Measurements from ENCODE around the gene GABPB1. TPM values are rescaled to one million over a fixed set of nuclear protein-coding genes. Genes with fewer than 3 reads are reported as not detected.

GABPB1 gene
- total RNA-seq, 2 donors from 2014 or later, result 13.0 to 27.8 TPM

GRCh38 chr15:50259276-50259675 lies 95.7 kb downstream of the GABPB1 start:
- Histone ChIP-seq H3K4me1 (ENCODE audit: control insufficient read depth in 1 of 2, low read depth in 2 of 2) (no peaks in the 10 kb centered on the region), H3K9me3 (no peaks in the 10 kb centered on the region), H3K4me3 (no peak overlapping the region), H3K27me3 (replicated peaks; ENCODE audit: insufficient read depth) (no peaks in the 10 kb centered on the region), H3K36me3 (no peaks in the 10 kb centered on the region), H3K27ac (no peak overlapping the region)
- ATAC-seq (ENCODE audit: insufficient number of reproducible peaks, low FRiP score, low read depth) (no peak), DNase-seq (ENCODE audit: low spot score) (no peak)
- TF ChIP-seq CTCF (IDR thresholded peaks at IDR 0.05), result no peak

- DNase-seq (ENCODE audit: low spot score) (no peak), ATAC-seq (ENCODE audit: insufficient number of reproducible peaks, low FRiP score, low read depth) (no peak)
- Histone ChIP-seq H3K36me3 (no peaks in the 10 kb centered on the region), H3K4me3 (no peak overlapping the region), H3K4me1 (ENCODE audit: control insufficient read depth in 1 of 2, low read depth in 2 of 2) (no peaks in the 10 kb centered on the region), H3K27me3 (replicated peaks; ENCODE audit: insufficient read depth) (no peaks in the 10 kb centered on the region), H3K9me3 (no peaks in the 10 kb centered on the region), H3K27ac (no peak overlapping the region)
- TF ChIP-seq CTCF (IDR thresholded peaks at IDR 0.05), result no peak
These were observed 97.1 kb downstream of the GABPB1 start for GRCh38 chr15:50257924-50258323.

GRCh38 chr15:50257332-50257731 lies 97.7 kb downstream of the GABPB1 start:
- TF ChIP-seq CTCF (IDR thresholded peaks at IDR 0.05), result no peak
- Histone ChIP-seq H3K9me3 (no peaks in the 10 kb centered on the region), H3K27me3 (replicated peaks; ENCODE audit: insufficient read depth) (no peaks in the 10 kb centered on the region), H3K36me3 (no peaks in the 10 kb centered on the region), H3K27ac (no peak overlapping the region), H3K4me1 (ENCODE audit: control insufficient read depth in 1 of 2, low read depth in 2 of 2) (no peaks in the 10 kb centered on the region), H3K4me3 (no peak overlapping the region)
- DNase-seq (ENCODE audit: low spot score), result no peak
- no peak for ATAC-seq (ENCODE audit: insufficient number of reproducible peaks, low FRiP score, low read depth)

DNA sequence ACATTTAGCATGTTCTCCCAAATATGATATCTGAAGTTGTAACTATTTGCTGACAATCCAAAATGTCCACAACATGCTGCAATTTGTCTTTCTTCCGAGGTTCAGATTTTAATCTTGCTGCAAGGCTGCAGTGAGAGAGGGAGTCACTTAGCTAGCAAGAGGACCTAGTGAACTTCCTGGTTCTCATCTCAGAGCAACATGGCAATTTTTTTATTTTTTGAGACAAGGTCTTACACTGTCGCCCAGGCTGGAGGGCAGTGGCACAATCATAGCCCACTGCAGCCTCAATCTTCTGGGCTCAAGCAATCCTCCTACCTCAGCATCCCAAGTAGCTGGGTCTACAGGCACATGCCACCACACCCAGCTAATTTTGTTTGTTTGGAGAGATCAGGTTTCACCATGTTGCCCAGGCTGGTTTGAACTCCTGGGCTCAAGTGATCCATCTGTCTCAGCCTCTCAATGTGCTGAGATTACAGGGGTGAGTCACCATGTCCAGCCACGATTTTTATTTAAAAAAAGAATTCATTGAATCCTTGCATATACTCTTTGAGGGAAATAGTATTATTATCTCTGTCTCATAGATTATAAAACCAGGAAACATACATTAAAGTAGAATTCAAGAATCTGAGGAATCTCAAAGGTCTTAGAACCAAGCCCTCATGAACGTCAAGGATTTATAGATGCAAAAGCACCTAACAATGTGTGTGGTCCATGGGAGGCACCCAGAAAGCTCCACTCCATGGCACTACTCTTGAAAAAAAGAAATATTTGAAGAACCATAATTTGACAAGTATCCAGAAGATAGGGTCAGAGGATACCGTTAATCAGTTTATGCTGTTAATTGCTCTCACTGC lies 98.6 kb downstream of the GABPB1 start:
- H3K4me3 ChIP-seq, result no peak overlapping the region
- no peak for TF ChIP-seq CTCF (IDR thresholded peaks at IDR 0.05)
- H3K36me3 ChIP-seq, result no peaks in the 10 kb centered on the region
- H3K27me3 ChIP-seq (replicated peaks; ENCODE audit: insufficient read depth), result no peaks in the 10 kb centered on the region
- DNase-seq (ENCODE audit: low spot score) (no peak), ATAC-seq (ENCODE audit: insufficient number of reproducible peaks, low FRiP score, low read depth) (no peak)
- H3K9me3 ChIP-seq, result no peaks in the 10 kb centered on the region
- no peaks in the 10 kb centered on the region for H3K4me1 ChIP-seq (ENCODE audit: control insufficient read depth in 1 of 2, low read depth in 2 of 2)
- H3K27ac ChIP-seq, result no peak overlapping the region

GRCh38 chr15:50252556-50252955 lies 102.4 kb downstream of the GABPB1 start:
- ATAC-seq (ENCODE audit: insufficient number of reproducible peaks, low FRiP score, low read depth), result no peak
- H3K36me3 ChIP-seq, result no peaks in the 10 kb centered on the region
- no peak overlapping the region for H3K4me3 ChIP-seq
- H3K27me3 ChIP-seq (replicated peaks; ENCODE audit: insufficient read depth), result no peaks in the 10 kb centered on the region
- H3K4me1 ChIP-seq (ENCODE audit: control insufficient read depth in 1 of 2, low read depth in 2 of 2), result no peaks in the 10 kb centered on the region
- TF ChIP-seq CTCF (IDR thresholded peaks at IDR 0.05), result no peak
- no peak overlapping the region for H3K27ac ChIP-seq
- DNase-seq (ENCODE audit: low spot score), result no peak
- no peaks in the 10 kb centered on the region for H3K9me3 ChIP-seq

All from thoracic aorta (tissue), 2 donors.